ENCODE results near the gene HPCAL1. TPM values are rescaled to one million over a fixed set of nuclear protein-coding genes. Genes with fewer than 3 reads are reported as not detected.

The HPCAL1 gene
- total RNA-seq, 1 donor from 2014 or later, result 12.3 TPM

- H3K27me3 ChIP-seq (ENCODE audit: insufficient read depth, low read length), result no peaks in the 10 kb centered on the region
- H3K79me2 ChIP-seq (ENCODE audit: insufficient read depth, low read length), result peaks cover 63% of the 10 kb centered on the region
- TF ChIP-seq CTCF (IDR thresholded peaks at IDR 0.05; ENCODE audit: insufficient read depth, low read depth, low read length) (no peak), EZH2 (IDR thresholded peaks at IDR 0.05; ENCODE audit: insufficient read depth, low read length) (no peak)
- H4K20me1 ChIP-seq (ENCODE audit: insufficient read depth, low read length), result peaks cover 54% of the 10 kb centered on the region
- H3K9ac ChIP-seq (ENCODE audit: low read length), result no peak overlapping the region
- no peak overlapping the region for H3K4me3 ChIP-seq (ENCODE audit: insufficient read depth, low read depth, low read length)
- H3K9me3 Mint-ChIP-seq (ENCODE audit: unreplicated experiment), result no peaks in the 10 kb centered on the region
- no peak overlapping the region for H3K4me2 ChIP-seq (ENCODE audit: low read length)
- H3K4me3 Mint-ChIP-seq (ENCODE audit: unreplicated experiment), result no peak overlapping the region
- H3K27me3 Mint-ChIP-seq (ENCODE audit: low read depth, unreplicated experiment), result peaks cover 4% of the 10 kb centered on the region
- H2AFZ ChIP-seq (ENCODE audit: low read depth, low read length), result no peak overlapping the region
- H3K27ac Mint-ChIP-seq (ENCODE audit: unreplicated experiment), result no peak overlapping the region
- no peak overlapping the region for H3K27ac ChIP-seq (ENCODE audit: low read depth, low read length)
- peaks cover 10% of the 10 kb centered on the region for H3K4me1 ChIP-seq (ENCODE audit: insufficient read depth, low read length)
- peaks cover 5% of the 10 kb centered on the region for H3K4me1 Mint-ChIP-seq (ENCODE audit: low read depth, unreplicated experiment)
- no peak for FAIRE-seq
- peaks cover 2% of the 10 kb centered on the region for H3K36me3 Mint-ChIP-seq (ENCODE audit: low read depth, unreplicated experiment)
- peaks cover 4% of the 10 kb centered on the region for H3K9me3 ChIP-seq (ENCODE audit: insufficient read depth, low read depth, low read length)
- DNase-seq (ENCODE audit: low read depth), result no peak
- no peaks in the 10 kb centered on the region for H3K36me3 ChIP-seq (ENCODE audit: insufficient read depth, low read length)
Measured at GRCh38 chr2:10339647-10340592, 37.2 kb downstream of the HPCAL1 start.

GRCh38 chr2:10340593-10340975 lies 37.9 kb downstream of the HPCAL1 start:
- H3K4me2 ChIP-seq (ENCODE audit: low read length), result no peak overlapping the region
- Mint-ChIP-seq H3K27me3 (ENCODE audit: low read depth, unreplicated experiment) (peaks cover 5% of the 10 kb centered on the region), H3K27ac (ENCODE audit: unreplicated experiment) (no peak overlapping the region), H3K4me3 (ENCODE audit: unreplicated experiment) (no peak overlapping the region), H3K9me3 (ENCODE audit: unreplicated experiment) (no peaks in the 10 kb centered on the region), H3K4me1 (ENCODE audit: low read depth, unreplicated experiment) (peaks cover 8% of the 10 kb centered on the region), H3K36me3 (ENCODE audit: low read depth, unreplicated experiment) (peaks cover under 1% of the 10 kb centered on the region)
- peaks cover 10% of the 10 kb centered on the region for H3K4me1 ChIP-seq (ENCODE audit: insufficient read depth, low read length)
- H3K9ac ChIP-seq (ENCODE audit: low read length), result no peak overlapping the region
- no peak for FAIRE-seq
- no peak for DNase-seq (ENCODE audit: low read depth)
- no peaks in the 10 kb centered on the region for H3K9me3 ChIP-seq (ENCODE audit: insufficient read depth, low read depth, low read length)
- H2AFZ ChIP-seq (ENCODE audit: low read depth, low read length), result no peak overlapping the region
- H3K4me3 ChIP-seq (ENCODE audit: insufficient read depth, low read depth, low read length), result no peak overlapping the region
- TF ChIP-seq EZH2 (IDR thresholded peaks at IDR 0.05; ENCODE audit: insufficient read depth, low read length), result no peak
- no peak for TF ChIP-seq CTCF (IDR thresholded peaks at IDR 0.05; ENCODE audit: insufficient read depth, low read depth, low read length)
- no peaks in the 10 kb centered on the region for H3K27me3 ChIP-seq (ENCODE audit: insufficient read depth, low read length)
- H3K27ac ChIP-seq (ENCODE audit: low read depth, low read length), result no peak overlapping the region
- H3K79me2 ChIP-seq (ENCODE audit: insufficient read depth, low read length), result peaks cover 56% of the 10 kb centered on the region
- peaks cover 57% of the 10 kb centered on the region for H4K20me1 ChIP-seq (ENCODE audit: insufficient read depth, low read length)
- H3K36me3 ChIP-seq (ENCODE audit: insufficient read depth, low read length), result no peaks in the 10 kb centered on the region

GRCh38 chr2:10341193-10341592 lies 38.5 kb downstream of the HPCAL1 start:
- Mint-ChIP-seq H3K4me3 (ENCODE audit: unreplicated experiment) (no peak overlapping the region), H3K36me3 (ENCODE audit: low read depth, unreplicated experiment) (no peaks in the 10 kb centered on the region), H3K27ac (ENCODE audit: unreplicated experiment) (no peak overlapping the region), H3K27me3 (ENCODE audit: low read depth, unreplicated experiment) (peaks cover 5% of the 10 kb centered on the region), H3K4me1 (ENCODE audit: low read depth, unreplicated experiment) (peaks cover 13% of the 10 kb centered on the region), H3K9me3 (ENCODE audit: unreplicated experiment) (no peaks in the 10 kb centered on the region)
- H3K4me3 ChIP-seq (ENCODE audit: insufficient read depth, low read depth, low read length), result no peak overlapping the region
- H3K36me3 ChIP-seq (ENCODE audit: insufficient read depth, low read length), result no peaks in the 10 kb centered on the region
- FAIRE-seq, result no peak
- H3K9ac ChIP-seq (ENCODE audit: low read length), result no peak overlapping the region
- no peak overlapping the region for H3K27ac ChIP-seq (ENCODE audit: low read depth, low read length)
- peaks cover 61% of the 10 kb centered on the region for H4K20me1 ChIP-seq (ENCODE audit: insufficient read depth, low read length)
- TF ChIP-seq CTCF (IDR thresholded peaks at IDR 0.05; ENCODE audit: insufficient read depth, low read depth, low read length) (no peak), EZH2 (IDR thresholded peaks at IDR 0.05; ENCODE audit: insufficient read depth, low read length) (no peak)
- H3K4me2 ChIP-seq (ENCODE audit: low read length), result no peak overlapping the region
- DNase-seq (ENCODE audit: low read depth), result no peak
- no peaks in the 10 kb centered on the region for H3K27me3 ChIP-seq (ENCODE audit: insufficient read depth, low read length)
- H2AFZ ChIP-seq (ENCODE audit: low read depth, low read length), result no peak overlapping the region
- no peaks in the 10 kb centered on the region for H3K9me3 ChIP-seq (ENCODE audit: insufficient read depth, low read depth, low read length)
- H3K79me2 ChIP-seq (ENCODE audit: insufficient read depth, low read length), result peaks cover 59% of the 10 kb centered on the region
- H3K4me1 ChIP-seq (ENCODE audit: insufficient read depth, low read length), result peaks cover 10% of the 10 kb centered on the region
